Endothelial cell of umbilical vein (primary cell): Measurements from ENCODE around the gene CCDC85B. TPM values are rescaled to one million over a fixed set of nuclear protein-coding genes. Genes with fewer than 3 reads are reported as not detected.

Experiments used
- BruUV-seq: library from RNA; stranded (reverse); fragments of 400-500 nt; replicated peaks from 2 replicates; lab custom pipeline; 2021; lab: Mats Ljungman, UMichigan
- CTCF ChIA-PET: fragments of 300-600, 350-600 bp; sonication (Branson Sonifier 250); formaldehyde crosslinking; loops from one replicate; lab custom pipeline; 2021; ENCODE audit warnings: antibody characterized with exemption, inconsistent platforms; lab: Charles Lee
- POLR2A ChIA-PET: fragments of 300-600, 350-600 bp; sonication (Branson Sonifier 250); formaldehyde crosslinking; loops from one replicate; lab custom pipeline; 2021; ENCODE audit warnings: antibody characterized with exemption, inconsistent platforms; lab: Charles Lee
- DNase-seq: peaks from one replicate; pipeline ENCODE4 v3.0.0-alpha.2; 2011; ENCODE audit warnings: low read depth, low spot score
- FAIRE-seq: peaks from 2 replicates; lab custom pipeline; 2011; peaks lifted over from hg19 to GRCh38; lab: Jason Lieb, UNC
- H2AFZ ChIP-seq: 2 replicates; pipeline ENCODE4 v1.6.0; 2012; ENCODE audit warnings: low read depth, low read length, control low read depth, inconsistent platforms
- H3K27ac ChIP-seq: 2 replicates; pipeline ENCODE4 v1.5.1; 2011; ENCODE audit warnings: low read depth, mild to moderate bottlenecking, control low read depth, low read length, moderate library complexity; ENCODE audit not compliant: insufficient read depth
- H3K27me3 ChIP-seq, 2 experiments: 2 replicates each; pipeline versions ENCODE4 v1.6.0 to v1.6.1; 2011; ENCODE audit warnings: low read length in 2 of 2, mixed read lengths in 1 of 2; ENCODE audit not compliant: control insufficient read depth in 2 of 2, insufficient read depth in 2 of 2
- H3K36me3 ChIP-seq, 2 experiments: 2 replicates in 1 of 2; 3 replicates in 1 of 2; pipeline ENCODE4 v1.5.1; 2011; ENCODE audit warnings: low read length in 2 of 2, mild to moderate bottlenecking in 1 of 2, moderate library complexity in 1 of 2; ENCODE audit not compliant: control insufficient read depth in 2 of 2, insufficient read depth in 2 of 2; ENCODE audit errors: extremely low read depth in 1 of 2
- H3K4me1 ChIP-seq: 3 replicates; pipeline ENCODE4 v1.5.1; 2011; ENCODE audit warnings: mild to moderate bottlenecking, low read length; ENCODE audit not compliant: control insufficient read depth, insufficient read depth; ENCODE audit errors: extremely low read depth
- H3K4me2 ChIP-seq: 2 replicates; pipeline ENCODE4 v1.6.1; 2011; ENCODE audit warnings: low read length, control low read depth, mixed read lengths; ENCODE audit not compliant: insufficient read depth
- H3K4me3 ChIP-seq, 3 experiments: fragments of 200-600 bp in 1 of 3; sonication (generic), shearing (Covaris generic) in 1 of 3; replicated peaks in 1 of 3; 2 replicates each; pipeline ENCODE4 v1.5.1; 2011 to 2016; ENCODE audit warnings: control low read depth in 3 of 3, low read length in 3 of 3, mild to moderate bottlenecking in 2 of 3, inconsistent platforms in 1 of 3, low read depth in 1 of 3, moderate library complexity in 1 of 3; ENCODE audit not compliant: insufficient read depth in 1 of 3
- H3K79me2 ChIP-seq: 2 replicates; pipeline ENCODE4 v1.6.0; 2012; ENCODE audit warnings: low read length, inconsistent platforms; ENCODE audit not compliant: control insufficient read depth, insufficient read depth
- H3K9ac ChIP-seq: replicated peaks from 2 replicates; pipeline ENCODE3; 2011; ENCODE audit warnings: low read length, control low read depth; ENCODE audit not compliant: insufficient read depth; ENCODE audit errors: extremely low read depth
- H3K9me1 ChIP-seq: replicated peaks from 3 replicates; pipeline ENCODE4 v1.6.0; 2011; ENCODE audit warnings: mild to moderate bottlenecking, low read length; ENCODE audit not compliant: control insufficient read depth, insufficient read depth; ENCODE audit errors: extremely low read depth
- H3K9me3 ChIP-seq: replicated peaks from 2 replicates; pipeline ENCODE4 v1.5.1; 2012; ENCODE audit warnings: low read length, inconsistent platforms; ENCODE audit not compliant: control insufficient read depth, insufficient read depth
- H4K20me1 ChIP-seq: replicated peaks from 2 replicates; pipeline ENCODE3; 2011; ENCODE audit warnings: mild to moderate bottlenecking, low read length; ENCODE audit not compliant: control insufficient read depth, insufficient read depth; ENCODE audit errors: extremely low read depth
- EZH2 ChIP-seq: IDR thresholded peaks from 2 replicates; pipeline ENCODE4 v1.6.1; 2012; ENCODE audit warnings: borderline replicate concordance, low read depth, mild to moderate bottlenecking, moderate library complexity, low read length, inconsistent platforms; ENCODE audit not compliant: severe bottlenecking
- FOS ChIP-seq: IDR thresholded peaks from 2 replicates; pipeline ENCODE4 v1.6.1; 2011; ENCODE audit warnings: mild to moderate bottlenecking, low read length, moderate library complexity, borderline replicate concordance; ENCODE audit not compliant: insufficient read depth
- GATA2 ChIP-seq: IDR thresholded peaks from 2 replicates; pipeline ENCODE4 v1.7.0; 2011; ENCODE audit warnings: low read depth, mild to moderate bottlenecking, moderate library complexity, mixed read lengths, low read length; ENCODE audit not compliant: insufficient read length, insufficient read depth
- JUN ChIP-seq: IDR thresholded peaks from 2 replicates; pipeline ENCODE4 v1.6.1; 2011; ENCODE audit warnings: borderline replicate concordance, low read depth; ENCODE audit not compliant: insufficient read length, insufficient read depth
- MYC ChIP-seq: IDR thresholded peaks from one replicate; pipeline ENCODE4 v1.6.1; 2011; ENCODE audit warnings: mild to moderate bottlenecking, low read depth, low read length
- POLR2AphosphoS5 ChIP-seq: IDR thresholded peaks from 2 replicates; pipeline ENCODE4 v1.6.1; 2012; ENCODE audit warnings: low read depth, mild to moderate bottlenecking, control low read depth, low read length, moderate library complexity; ENCODE audit not compliant: insufficient read depth
- dilution Hi-C: fragments of 300-500 bp; cut with MboI; formaldehyde crosslinking; loops from one replicate; pipeline ENCODE4 v1.15.0; 2019; ENCODE audit warnings: low sequenced_read_pairs; ENCODE audit not compliant: extremely low pct_ligation_motif_present
- intact Hi-C: fragments of 100-400 bp; cut with micrococcal nuclease; formaldehyde crosslinking; loops from one replicate; pipeline ENCODE4 v1.10.0; 2022
- polyA plus RNA-seq, 4 experiments: library from polyadenylated mRNA; depleted of rRNA in 3 of 4; stranded (reverse) in 3 of 4; unstranded in 1 of 4; fragments of >200 nt; gene quantifications; 2 replicates each; pipeline versions ENCODE4 v1.2.1 to v1.2.3, GENCODE V29; 2011 to 2012; ENCODE audit warnings: missing spikeins in 1 of 4
- total RNA-seq: library from RNA; stranded (reverse); gene quantifications from 2 replicates; pipeline ENCODE4 v1.2.3, GENCODE V29; 2021
- TF ChIP-seq, protein P1 (sequence below), 2 donors: IDR thresholded peaks; 1 replicate in 1 of 2; 2 replicates in 1 of 2; pipeline ENCODE4 v1.5.1; 2011; ENCODE audit warnings: low read length in 2 of 2, mild to moderate bottlenecking in 2 of 2, moderate library complexity in 2 of 2, control low read depth in 1 of 2, inconsistent platforms in 1 of 2, low read depth in 1 of 2; ENCODE audit not compliant: insufficient read depth in 1 of 2; ENCODE audit errors: extremely low read depth in 1 of 2

CCDC85B gene
- total and polyA plus RNA-seq, 2 donors (not counting 3 experiments of a cell fraction or from before 2014, with no cell fraction given), result 105 to 107 TPM

DNA sequence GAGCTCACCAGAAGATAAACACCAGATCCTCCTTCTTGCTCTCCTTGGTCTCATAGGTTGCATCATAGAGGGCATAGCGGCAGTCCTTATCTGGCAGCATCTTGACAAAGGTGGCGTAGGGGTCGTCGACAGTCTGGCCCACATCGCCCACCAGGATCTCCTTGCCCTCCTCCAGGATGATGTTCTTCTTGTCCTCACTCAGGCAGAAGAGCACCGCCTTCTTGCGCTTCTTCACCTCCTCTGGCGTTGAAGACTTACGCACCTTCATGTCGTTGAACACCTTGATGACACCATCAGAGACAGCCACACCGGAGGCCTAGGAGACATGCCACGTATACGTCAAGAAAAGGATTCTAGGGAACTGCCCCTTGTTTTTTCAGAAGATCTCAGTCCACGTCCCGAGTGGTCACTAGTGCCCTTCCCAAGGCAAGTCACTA, 34.5 kb upstream of the CCDC85B start:
- peak; percentile 62 for FAIRE-seq
- no peak for DNase-seq
- peaks cover 29% of the 10 kb centered on the region for H3K4me1 ChIP-seq
- H3K79me2 ChIP-seq, result peaks cover 52% of the 10 kb centered on the region
- TF ChIP-seq JUN (no peak), EZH2 (no peak), GATA2 (no peak), MYC (no peak), POLR2AphosphoS5 (no peak), FOS (no peak)
- TF ChIP-seq, protein P1, sequence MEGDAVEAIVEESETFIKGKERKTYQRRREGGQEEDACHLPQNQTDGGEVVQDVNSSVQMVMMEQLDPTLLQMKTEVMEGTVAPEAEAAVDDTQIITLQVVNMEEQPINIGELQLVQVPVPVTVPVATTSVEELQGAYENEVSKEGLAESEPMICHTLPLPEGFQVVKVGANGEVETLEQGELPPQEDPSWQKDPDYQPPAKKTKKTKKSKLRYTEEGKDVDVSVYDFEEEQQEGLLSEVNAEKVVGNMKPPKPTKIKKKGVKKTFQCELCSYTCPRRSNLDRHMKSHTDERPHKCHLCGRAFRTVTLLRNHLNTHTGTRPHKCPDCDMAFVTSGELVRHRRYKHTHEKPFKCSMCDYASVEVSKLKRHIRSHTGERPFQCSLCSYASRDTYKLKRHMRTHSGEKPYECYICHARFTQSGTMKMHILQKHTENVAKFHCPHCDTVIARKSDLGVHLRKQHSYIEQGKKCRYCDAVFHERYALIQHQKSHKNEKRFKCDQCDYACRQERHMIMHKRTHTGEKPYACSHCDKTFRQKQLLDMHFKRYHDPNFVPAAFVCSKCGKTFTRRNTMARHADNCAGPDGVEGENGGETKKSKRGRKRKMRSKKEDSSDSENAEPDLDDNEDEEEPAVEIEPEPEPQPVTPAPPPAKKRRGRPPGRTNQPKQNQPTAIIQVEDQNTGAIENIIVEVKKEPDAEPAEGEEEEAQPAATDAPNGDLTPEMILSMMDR (IDR thresholded peaks at IDR 0.05; ENCODE audit: extremely low read depth in 1 of 2, insufficient read depth in 1 of 2, low read depth in 1 of 2, low read length in 2 of 2), result no peak
- no peaks in the 10 kb centered on the region for H3K9me3 ChIP-seq
- H3K4me3 ChIP-seq, result peak overlapping the region in 2 of 3 experiments; percentile 85
- no peaks in the 10 kb centered on the region for H3K27me3 ChIP-seq
- BruUV-seq, result no TSS peak
- H3K36me3 ChIP-seq, result peaks cover 36 to 44% of the 10 kb centered on the region in 2 experiments
- intact Hi-C loops (no loop called here), dilution Hi-C loops (no loop called here)
- no peaks in the 10 kb centered on the region for H3K9me1 ChIP-seq
- H3K27ac ChIP-seq, result no peak overlapping the region
- ChIA-PET CTCF (no interaction called here), POLR2A (no interaction called here)
- peaks cover 9% of the 10 kb centered on the region for H4K20me1 ChIP-seq
- peak overlapping the region; percentile 83 for H3K9ac ChIP-seq
- no peak overlapping the region for H2AFZ ChIP-seq
- peak overlapping the region; percentile 90 for H3K4me2 ChIP-seq
